AG09319 (cell line): Measurements from ENCODE around the gene GALNT9.

ENCODE experiments used
- DNase-seq: peaks from one replicate; pipeline ENCODE4 v3.0.0-alpha.2; 2010; ENCODE audit warnings: low read depth; ENCODE audit errors: extremely low read depth
- TF ChIP-seq, protein P1 (sequence below): IDR thresholded peaks from 2 replicates; pipeline ENCODE4 v1.5.1; 2011; ENCODE audit warnings: low read depth, mild to moderate bottlenecking, inconsistent platforms, low read length, moderate library complexity

GALNT9 gene

GRCh38 chr12:132174015-132174838 is 155.2 kb downstream of the GALNT9 start:
- DNase-seq = no peak
- TF ChIP-seq, protein P1, sequence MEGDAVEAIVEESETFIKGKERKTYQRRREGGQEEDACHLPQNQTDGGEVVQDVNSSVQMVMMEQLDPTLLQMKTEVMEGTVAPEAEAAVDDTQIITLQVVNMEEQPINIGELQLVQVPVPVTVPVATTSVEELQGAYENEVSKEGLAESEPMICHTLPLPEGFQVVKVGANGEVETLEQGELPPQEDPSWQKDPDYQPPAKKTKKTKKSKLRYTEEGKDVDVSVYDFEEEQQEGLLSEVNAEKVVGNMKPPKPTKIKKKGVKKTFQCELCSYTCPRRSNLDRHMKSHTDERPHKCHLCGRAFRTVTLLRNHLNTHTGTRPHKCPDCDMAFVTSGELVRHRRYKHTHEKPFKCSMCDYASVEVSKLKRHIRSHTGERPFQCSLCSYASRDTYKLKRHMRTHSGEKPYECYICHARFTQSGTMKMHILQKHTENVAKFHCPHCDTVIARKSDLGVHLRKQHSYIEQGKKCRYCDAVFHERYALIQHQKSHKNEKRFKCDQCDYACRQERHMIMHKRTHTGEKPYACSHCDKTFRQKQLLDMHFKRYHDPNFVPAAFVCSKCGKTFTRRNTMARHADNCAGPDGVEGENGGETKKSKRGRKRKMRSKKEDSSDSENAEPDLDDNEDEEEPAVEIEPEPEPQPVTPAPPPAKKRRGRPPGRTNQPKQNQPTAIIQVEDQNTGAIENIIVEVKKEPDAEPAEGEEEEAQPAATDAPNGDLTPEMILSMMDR = no peak

DNA sequence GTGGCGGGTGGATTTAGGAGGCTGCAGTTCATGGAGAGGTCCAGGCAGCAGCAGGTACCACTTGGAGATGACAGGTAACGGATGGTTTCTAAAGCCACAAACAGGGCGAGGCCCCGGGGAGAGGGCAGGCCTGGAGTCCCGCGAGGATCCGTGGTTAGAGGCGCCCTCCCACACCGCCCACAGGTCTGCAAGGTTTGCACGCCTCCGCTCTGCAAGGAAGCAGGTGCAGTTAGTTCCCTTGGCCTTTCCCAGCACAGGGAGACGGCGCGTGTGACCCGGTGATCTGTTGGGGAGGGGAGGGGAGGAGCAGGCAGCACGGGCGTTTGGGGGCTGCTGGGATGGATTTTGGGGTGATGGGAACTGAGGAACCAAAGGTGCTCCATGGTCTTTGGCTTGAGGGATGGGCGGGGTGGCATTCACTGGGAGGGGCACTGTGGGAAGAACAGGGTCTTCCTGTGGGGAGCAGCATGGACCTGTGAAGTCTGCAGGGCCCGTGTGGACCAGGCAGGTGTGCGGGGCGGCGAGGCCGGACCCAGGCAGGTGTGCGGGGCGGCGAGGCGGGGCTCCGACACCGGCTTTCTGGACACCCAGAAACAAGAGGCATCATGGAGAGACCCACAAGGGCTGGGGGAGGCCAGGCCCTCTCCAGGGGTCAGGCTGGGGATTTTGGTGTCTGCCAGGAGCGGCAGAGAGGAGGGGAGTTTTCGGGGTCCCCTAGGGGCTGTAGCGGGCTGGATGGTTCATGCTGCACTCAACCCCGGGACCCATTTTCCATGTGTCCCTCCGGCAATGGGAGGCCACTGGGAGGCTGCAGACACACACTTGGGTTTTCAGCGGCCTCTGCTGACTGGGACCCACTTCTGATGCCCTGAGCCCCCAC is 156.0 kb downstream of the GALNT9 start:
- TF ChIP-seq, protein P1 = no peak
- no peak for DNase-seq

GRCh38 chr12:132172619-132173018 is 156.8 kb downstream of the GALNT9 start:
- no peak for DNase-seq
- TF ChIP-seq, protein P1 = no peak

DNA sequence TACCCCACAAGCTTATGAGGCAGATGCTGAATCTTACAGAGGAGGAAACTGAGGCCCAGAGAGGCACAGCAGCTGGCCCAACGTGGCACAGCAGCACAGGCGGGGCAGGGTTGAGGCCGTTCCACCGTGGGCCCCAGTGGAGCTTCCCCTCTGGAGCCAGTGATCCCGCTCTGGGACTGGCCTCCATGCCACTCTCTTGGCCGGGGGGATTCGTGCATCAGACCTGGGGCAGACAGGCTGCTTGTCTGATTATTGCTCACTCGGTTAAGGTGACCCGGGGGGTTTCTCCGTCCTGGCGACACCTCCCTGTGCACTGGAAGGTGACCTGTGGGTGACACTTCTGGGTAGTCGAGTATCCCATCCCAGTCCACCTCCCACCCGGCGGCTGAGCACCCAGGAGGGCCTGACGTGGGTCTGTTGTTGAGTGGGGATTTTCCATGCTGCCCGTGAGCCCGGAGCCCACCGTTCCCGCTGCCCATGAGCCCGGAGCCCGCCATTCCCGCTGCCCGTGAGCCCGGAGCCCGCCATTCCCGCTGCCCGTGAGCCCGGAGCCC is 157.3 kb downstream of the GALNT9 start:
- no peak for DNase-seq
- TF ChIP-seq, protein P1 = no peak

DNA sequence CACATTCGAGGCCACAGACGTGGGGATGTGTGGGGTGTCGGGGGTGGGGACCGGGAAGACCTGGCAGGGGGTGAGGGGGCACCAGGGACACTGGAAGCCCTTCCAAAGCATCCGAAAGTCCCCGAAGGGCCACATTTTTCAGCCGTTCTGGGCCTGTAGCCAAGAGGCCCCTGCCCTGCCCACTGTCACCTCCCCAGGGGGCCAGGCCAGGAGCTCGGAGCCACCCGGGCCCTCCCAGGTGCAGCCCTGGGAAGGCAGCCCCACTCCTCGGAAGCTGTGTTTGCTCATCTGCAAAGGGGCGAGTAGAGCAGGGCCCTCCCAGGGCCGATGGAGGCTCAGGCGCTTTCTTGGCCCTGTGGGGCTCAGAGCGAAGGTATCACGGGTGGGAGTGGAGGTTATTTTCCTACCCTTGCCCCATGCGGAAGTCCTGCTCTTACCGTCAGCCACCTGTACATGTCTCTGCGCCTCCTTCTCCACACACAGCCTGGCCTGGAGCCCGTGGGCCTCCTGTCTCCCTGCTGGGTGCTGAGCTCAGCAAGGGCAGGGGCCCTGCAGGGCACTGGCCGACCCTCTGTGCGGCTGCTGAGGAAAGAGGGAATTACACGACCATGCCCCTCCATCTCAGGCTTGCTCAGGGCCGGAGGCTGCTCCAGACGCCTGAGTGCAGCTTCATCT is 158.0 kb downstream of the GALNT9 start:
- TF ChIP-seq, protein P1 = no peak
- DNase-seq = no peak

DNA sequence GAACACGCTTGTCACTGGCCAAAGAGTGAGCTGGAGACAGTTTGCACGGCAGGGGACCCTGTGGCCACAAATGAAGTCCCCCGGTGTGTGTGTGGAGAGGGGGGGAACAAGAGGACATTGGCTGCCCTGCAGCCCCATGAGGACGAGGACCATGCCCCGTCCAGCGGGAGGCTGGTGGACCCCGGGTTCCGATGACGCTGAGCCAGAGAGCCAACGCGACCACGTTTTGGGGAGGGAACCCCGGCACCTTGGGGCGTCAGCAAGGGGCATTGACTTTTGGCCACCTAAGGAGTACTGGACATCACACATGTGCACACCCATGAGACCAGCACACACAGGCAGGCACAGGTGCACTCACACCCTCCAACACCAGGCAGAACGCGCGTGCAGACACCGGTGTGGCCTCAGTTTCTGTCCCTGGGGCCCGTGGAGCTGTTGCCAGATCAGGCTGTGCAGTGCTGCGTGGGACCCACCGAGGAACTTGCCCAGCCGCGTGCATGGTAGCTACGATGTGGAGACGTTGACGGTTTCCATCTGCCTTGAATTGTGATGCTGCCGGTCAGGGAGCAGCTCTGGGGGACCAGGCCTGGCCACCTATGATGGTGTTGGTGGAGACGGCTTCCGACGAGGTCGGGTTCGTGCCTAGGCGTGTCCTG is 158.6 kb downstream of the GALNT9 start:
- TF ChIP-seq, protein P1 = no peak
- no peak for DNase-seq
